Measurements from ENCODE around the gene TAP2.

The TAP2 gene

DNA sequence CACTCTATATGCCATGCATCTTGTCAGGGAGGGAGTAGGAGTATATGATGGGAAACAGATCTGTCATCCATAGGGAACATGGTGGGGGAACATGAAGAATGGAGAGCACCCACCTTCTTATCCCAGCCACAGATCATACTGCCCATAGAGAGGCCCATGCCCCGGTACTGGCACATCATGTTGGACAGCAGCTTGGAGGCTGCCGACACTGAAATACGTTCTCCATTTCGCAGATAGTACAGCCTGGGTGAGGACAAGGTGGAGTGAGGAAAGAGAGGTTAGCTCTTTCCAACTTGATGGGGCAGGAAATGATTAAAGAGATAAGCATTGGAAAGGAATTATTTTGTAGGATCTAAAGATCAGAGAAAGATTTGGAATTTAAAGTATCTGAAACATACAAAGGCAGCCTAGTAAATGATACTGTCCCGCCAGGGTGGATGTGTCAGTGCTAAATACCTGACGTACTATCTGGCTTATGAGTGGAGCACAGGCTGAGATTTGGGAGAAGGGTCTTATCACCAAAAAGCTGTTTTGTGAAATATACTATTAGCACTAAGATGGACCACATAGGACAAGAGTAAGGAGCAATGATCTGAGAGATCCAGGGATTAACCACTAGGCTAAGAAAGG is 3.6 kb upstream of the TAP2 start:
- no peaks in the 10 kb centered on the region for H3K27me3 ChIP-seq (replicated peaks)
- no peak overlapping the region for H3K27ac ChIP-seq
- no peak overlapping the region for H3K4me3 ChIP-seq (ENCODE audit: low read depth, low read length)
- H3K36me3 ChIP-seq (replicated peaks): peaks cover 13% of the 10 kb centered on the region
- TF ChIP-seq, protein P1, sequence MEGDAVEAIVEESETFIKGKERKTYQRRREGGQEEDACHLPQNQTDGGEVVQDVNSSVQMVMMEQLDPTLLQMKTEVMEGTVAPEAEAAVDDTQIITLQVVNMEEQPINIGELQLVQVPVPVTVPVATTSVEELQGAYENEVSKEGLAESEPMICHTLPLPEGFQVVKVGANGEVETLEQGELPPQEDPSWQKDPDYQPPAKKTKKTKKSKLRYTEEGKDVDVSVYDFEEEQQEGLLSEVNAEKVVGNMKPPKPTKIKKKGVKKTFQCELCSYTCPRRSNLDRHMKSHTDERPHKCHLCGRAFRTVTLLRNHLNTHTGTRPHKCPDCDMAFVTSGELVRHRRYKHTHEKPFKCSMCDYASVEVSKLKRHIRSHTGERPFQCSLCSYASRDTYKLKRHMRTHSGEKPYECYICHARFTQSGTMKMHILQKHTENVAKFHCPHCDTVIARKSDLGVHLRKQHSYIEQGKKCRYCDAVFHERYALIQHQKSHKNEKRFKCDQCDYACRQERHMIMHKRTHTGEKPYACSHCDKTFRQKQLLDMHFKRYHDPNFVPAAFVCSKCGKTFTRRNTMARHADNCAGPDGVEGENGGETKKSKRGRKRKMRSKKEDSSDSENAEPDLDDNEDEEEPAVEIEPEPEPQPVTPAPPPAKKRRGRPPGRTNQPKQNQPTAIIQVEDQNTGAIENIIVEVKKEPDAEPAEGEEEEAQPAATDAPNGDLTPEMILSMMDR (IDR thresholded peaks at IDR 0.05; ENCODE audit: low read depth, low read length, missing control alignments): no peak
- in situ Hi-C loops (cut with HindIII; ENCODE audit: low pct_ligation_motif_present, low sequenced_read_pairs): no loop called here
- DNase-seq: no peak

DNA sequence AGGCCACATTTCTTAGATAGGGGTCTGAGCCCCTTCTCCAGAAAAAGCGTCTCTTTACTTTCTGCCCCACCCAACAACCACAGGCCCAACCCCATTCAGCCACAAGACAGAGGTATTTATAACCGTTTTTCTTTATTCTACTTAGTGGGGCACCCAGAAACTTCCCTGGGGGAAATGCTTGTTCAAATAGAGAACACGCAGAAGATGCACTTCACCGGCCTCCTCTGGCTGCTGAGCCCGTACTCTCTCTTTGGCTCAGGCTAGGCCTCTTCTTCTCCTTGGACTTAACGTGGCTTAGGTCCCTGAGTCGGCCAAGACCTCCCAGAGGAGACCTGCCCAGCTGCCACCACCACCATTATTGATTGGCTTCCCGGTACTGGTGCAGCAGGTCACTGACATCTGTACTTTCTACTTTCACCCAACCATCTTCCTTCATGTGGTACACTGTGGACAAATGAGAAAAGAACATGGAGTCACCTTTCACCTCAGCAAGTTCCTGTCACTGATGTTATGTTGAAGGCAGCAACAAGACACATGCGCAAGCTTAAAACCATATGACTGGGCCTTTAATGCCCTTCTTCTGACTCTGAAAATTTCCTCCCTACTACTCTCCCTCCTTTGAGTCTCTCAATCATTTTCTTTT is 2.2 kb upstream of the TAP2 start:
- Histone ChIP-seq H3K27me3 (replicated peaks) (no peaks in the 10 kb centered on the region), H3K4me3 (ENCODE audit: low read depth, low read length) (no peak overlapping the region), H3K27ac (no peak overlapping the region), H3K36me3 (replicated peaks) (peaks cover 8% of the 10 kb centered on the region)
- in situ Hi-C loops (cut with HindIII; ENCODE audit: low pct_ligation_motif_present, low sequenced_read_pairs): no loop called here
- DNase-seq: no peak
- TF ChIP-seq, protein P1 (IDR thresholded peaks at IDR 0.05; ENCODE audit: low read depth, low read length, missing control alignments): no peak

DNA sequence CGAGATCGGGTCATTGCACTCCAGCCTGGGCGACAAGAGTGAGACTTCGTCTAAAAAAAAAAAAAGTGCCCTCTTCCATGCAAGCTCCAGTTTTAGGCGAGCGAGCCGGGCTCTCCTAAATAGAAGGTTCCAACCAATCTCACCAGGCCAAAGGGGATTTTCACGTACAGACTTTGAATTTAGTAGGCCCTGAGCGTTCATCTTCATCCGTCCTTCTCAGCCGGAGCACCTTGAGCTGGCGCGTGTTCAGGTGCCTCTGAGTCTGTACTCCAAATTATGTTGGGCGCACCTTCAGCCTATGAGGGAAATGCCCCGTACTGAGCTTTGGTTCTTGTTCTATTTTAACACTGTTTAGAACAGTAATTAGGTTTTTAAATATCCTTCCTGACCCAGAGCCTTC is 817 bp upstream of the TAP2 start:
- Histone ChIP-seq H3K27me3 (replicated peaks) (no peaks in the 10 kb centered on the region), H3K27ac (no peak overlapping the region), H3K4me3 (ENCODE audit: low read depth, low read length) (no peak overlapping the region), H3K36me3 (replicated peaks) (peaks cover 8% of the 10 kb centered on the region)
- DNase-seq: no peak
- TF ChIP-seq, protein P1 (IDR thresholded peaks at IDR 0.05; ENCODE audit: low read depth, low read length, missing control alignments): no peak
- in situ Hi-C loops (cut with HindIII; ENCODE audit: low pct_ligation_motif_present, low sequenced_read_pairs): no loop called here

DNA sequence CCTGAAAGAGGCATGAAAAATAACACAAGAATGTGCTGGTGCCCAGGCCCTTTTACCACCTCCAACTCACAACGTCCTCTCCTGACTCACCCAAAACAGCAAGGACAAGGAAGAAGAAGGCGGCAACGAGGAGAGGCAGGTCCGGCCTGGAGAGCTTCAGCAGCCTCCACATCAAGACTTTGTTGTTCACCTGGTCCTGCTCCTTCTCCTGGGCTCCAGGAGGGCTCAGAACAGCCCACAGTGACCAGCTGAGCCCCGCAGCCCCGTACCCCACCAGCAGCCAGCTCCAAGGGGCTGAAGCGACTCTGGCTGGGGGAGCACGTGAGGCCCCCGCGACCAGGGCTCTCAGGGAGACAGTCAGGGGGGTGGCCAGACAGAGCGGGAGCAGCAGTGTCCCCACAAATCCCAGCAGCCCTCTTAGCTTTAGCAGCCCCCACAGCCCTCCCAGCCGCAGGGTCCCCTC is 857 bp downstream of the TAP2 start:
- H3K36me3 ChIP-seq (replicated peaks): peaks cover 14% of the 10 kb centered on the region
- no peaks in the 10 kb centered on the region for H3K27me3 ChIP-seq (replicated peaks)
- peak overlapping the region; percentile 84 for H3K4me3 ChIP-seq (ENCODE audit: low read depth, low read length)
- no peak for DNase-seq
- in situ Hi-C loops (cut with HindIII; ENCODE audit: low pct_ligation_motif_present, low sequenced_read_pairs): no loop called here
- TF ChIP-seq, protein P1 (IDR thresholded peaks at IDR 0.05; ENCODE audit: low read depth, low read length, missing control alignments): no peak
- peak overlapping the region; percentile 78 for H3K27ac ChIP-seq

DNA sequence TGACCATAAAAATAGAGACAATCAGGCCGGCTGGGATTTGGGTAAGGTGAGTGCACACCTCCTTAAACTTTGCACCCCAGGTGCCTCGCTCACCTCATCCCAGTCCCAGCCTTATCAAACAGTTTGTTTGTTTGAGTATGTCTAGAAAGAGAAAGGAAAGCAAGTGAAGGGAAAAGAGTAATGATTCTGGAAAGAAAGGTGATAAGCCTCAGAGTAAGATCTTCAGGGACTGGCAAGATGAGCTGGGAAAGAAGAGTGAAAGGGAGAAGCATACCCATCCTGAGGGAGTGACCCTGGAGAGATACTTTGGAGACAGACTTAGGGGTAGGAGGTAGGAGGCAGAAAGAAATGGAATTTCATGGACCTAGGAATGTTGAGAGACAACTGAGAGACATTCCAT is 1.7 kb downstream of the TAP2 start:
- Histone ChIP-seq H3K4me3 (ENCODE audit: low read depth, low read length) (no peak overlapping the region), H3K27ac (no peak overlapping the region), H3K36me3 (replicated peaks) (peaks cover 17% of the 10 kb centered on the region), H3K27me3 (replicated peaks) (no peaks in the 10 kb centered on the region)
- TF ChIP-seq, protein P1 (IDR thresholded peaks at IDR 0.05; ENCODE audit: low read depth, low read length, missing control alignments): no peak
- DNase-seq: no peak
- in situ Hi-C loops (cut with HindIII; ENCODE audit: low pct_ligation_motif_present, low sequenced_read_pairs): no loop called here
